Colonic mucosa (tissue), 4 donors: Measurements from ENCODE around the gene DNAJB4. TPM values are rescaled to one million over a fixed set of nuclear protein-coding genes. Genes with fewer than 3 reads are reported as not detected.
"Not testable (repeated sequence)": the region's sequence is repeated elsewhere in the genome, so short reads cannot be mapped to it uniquely, and the experiment has no call there.

Experiments
- DNase-seq: peaks from one replicate; pipeline ENCODE4 v3.0.0-alpha.2; 2020
- H3K27ac ChIP-seq: fragments of 200-600 bp; one replicate; pipeline ENCODE4 v1.8.0; 2021
- H3K27me3 ChIP-seq: fragments of 200-600 bp; one replicate; pipeline ENCODE4 v1.8.0; 2021
- H3K36me3 ChIP-seq: fragments of 200-600 bp; one replicate; pipeline ENCODE4 v1.8.0; 2021
- H3K4me1 ChIP-seq: fragments of 200-600 bp; one replicate; pipeline ENCODE4 v1.8.0; 2021; ENCODE audit warnings: mild to moderate bottlenecking
- H3K4me3 ChIP-seq: fragments of 200-600 bp; one replicate; pipeline ENCODE4 v1.8.0; 2021
- H3K9ac ChIP-seq, 2 donors: one replicate each; pipeline ENCODE4 v1.7.0; 2013; ENCODE audit warnings: control low read depth in 2 of 2, low read depth in 2 of 2, low read length in 2 of 2
- H3K9me3 ChIP-seq: fragments of 200-600 bp; one replicate; pipeline ENCODE4 v1.8.0; 2021
- CTCF ChIP-seq: fragments of 200-600 bp; IDR thresholded peaks from one replicate; pipeline ENCODE4 v1.8.0; 2022; ENCODE audit warnings: antibody characterized with exemption, mild to moderate bottlenecking
- intact Hi-C: fragments of 100-400 bp; cut with DNase I; formaldehyde crosslinking; loops from one replicate; pipeline ENCODE4 v1.14.1; 2022
- total RNA-seq, 2 donors: library from RNA; stranded (reverse); fragmentation: NEBNext Ultra II Directional in 1 of 2; extraction: Animal tissue kit (Norgen Biotek cat#: 25700) in 1 of 2; gene quantifications; one replicate each; pipeline ENCODE4 v1.2.1, GENCODE V29; 2021
- donor health status: healthy.
- donor health status: DM: no; HTN: no; CAD: no.
- donor health status: DM: no; HTN: no; CAD: no.

Gene DNAJB4
- total RNA-seq, 2 donors from 2014 or later = 12.2 to 29.3 TPM

- Histone ChIP-seq H3K27me3 (no peaks in the 10 kb centered on the region), H3K36me3 (no peaks in the 10 kb centered on the region), H3K9ac (no peak overlapping the region), H3K4me1 (no peaks in the 10 kb centered on the region), H3K9me3 (no peaks in the 10 kb centered on the region), H3K27ac (no peak overlapping the region), H3K4me3 (no peak overlapping the region)
- TF ChIP-seq CTCF = no peak
- intact Hi-C loops = loop anchor here (10.0 kb wide), 1 partner anchor 55 kb away; the partner anchor contains the start of gene GIPC2
- DNase-seq = no peak
These were observed 15.0 kb upstream of the DNAJB4 start for GRCh38 chr1:77989744-77990143.

DNA sequence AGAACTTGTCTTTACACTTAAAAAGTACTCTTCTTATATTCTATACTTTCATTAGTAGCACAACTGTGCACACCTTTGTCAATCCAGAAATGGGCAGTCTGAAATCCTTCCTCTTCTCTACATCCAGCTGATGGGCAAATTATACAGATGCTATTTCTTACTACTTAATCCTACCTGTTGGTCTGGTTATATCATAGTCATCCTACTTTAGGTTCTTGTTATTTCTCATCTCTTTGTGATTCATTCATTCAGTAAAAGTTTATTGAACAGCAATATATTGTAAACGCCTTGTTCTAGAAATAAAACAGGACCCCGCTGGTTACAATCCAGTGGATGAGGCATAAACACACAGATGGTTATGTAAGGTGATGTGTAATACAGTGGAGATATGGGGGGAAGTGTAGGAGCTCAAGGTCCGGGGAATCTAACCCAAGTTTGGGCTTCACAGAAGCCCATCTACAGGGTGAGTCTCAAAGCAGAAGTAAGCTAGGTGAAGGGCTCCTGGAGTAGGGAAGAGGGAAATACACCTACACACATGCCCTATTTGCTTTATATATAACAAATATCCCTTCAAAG, 14.0 kb upstream of the DNAJB4 start:
- H3K27ac ChIP-seq = no peak overlapping the region
- H3K4me1 ChIP-seq = no peaks in the 10 kb centered on the region
- intact Hi-C loops = loop anchor here (10.0 kb wide), 1 partner anchor 54 kb away; the partner anchor contains the start of gene GIPC2
- H3K27me3 ChIP-seq = no peaks in the 10 kb centered on the region
- H3K4me3 ChIP-seq = no peak overlapping the region
- H3K9ac ChIP-seq = no peak overlapping the region
- no peak for TF ChIP-seq CTCF
- H3K9me3 ChIP-seq = no peaks in the 10 kb centered on the region
- DNase-seq = no peak
- H3K36me3 ChIP-seq = no peaks in the 10 kb centered on the region

- H3K27ac ChIP-seq = no peak overlapping the region
- no peak for TF ChIP-seq CTCF
- DNase-seq = no peak
- no peak overlapping the region for H3K9ac ChIP-seq
- intact Hi-C loops = loop anchor here (10.0 kb wide), 1 partner anchor 53 kb away; the partner anchor contains the start of gene GIPC2
- H3K9me3 ChIP-seq = no peaks in the 10 kb centered on the region
- no peak overlapping the region for H3K4me3 ChIP-seq
- no peaks in the 10 kb centered on the region for H3K36me3 ChIP-seq
- no peaks in the 10 kb centered on the region for H3K27me3 ChIP-seq
- no peaks in the 10 kb centered on the region for H3K4me1 ChIP-seq
These were observed 13.1 kb upstream of the DNAJB4 start for GRCh38 chr1:77991638-77992037.

- no peak for TF ChIP-seq CTCF
- no peak overlapping the region for H3K4me3 ChIP-seq
- no peaks in the 10 kb centered on the region for H3K36me3 ChIP-seq
- no peak overlapping the region for H3K9ac ChIP-seq
- intact Hi-C loops = loop anchor here (10.0 kb wide), 1 partner anchor 51 kb away; the partner anchor contains the start of gene GIPC2
- no peaks in the 10 kb centered on the region for H3K4me1 ChIP-seq
- no peaks in the 10 kb centered on the region for H3K9me3 ChIP-seq
- no peak overlapping the region for H3K27ac ChIP-seq
- H3K27me3 ChIP-seq = no peaks in the 10 kb centered on the region
- no peak for DNase-seq
These were observed 10.5 kb upstream of the DNAJB4 start for GRCh38 chr1:77994117-77994705.

DNA sequence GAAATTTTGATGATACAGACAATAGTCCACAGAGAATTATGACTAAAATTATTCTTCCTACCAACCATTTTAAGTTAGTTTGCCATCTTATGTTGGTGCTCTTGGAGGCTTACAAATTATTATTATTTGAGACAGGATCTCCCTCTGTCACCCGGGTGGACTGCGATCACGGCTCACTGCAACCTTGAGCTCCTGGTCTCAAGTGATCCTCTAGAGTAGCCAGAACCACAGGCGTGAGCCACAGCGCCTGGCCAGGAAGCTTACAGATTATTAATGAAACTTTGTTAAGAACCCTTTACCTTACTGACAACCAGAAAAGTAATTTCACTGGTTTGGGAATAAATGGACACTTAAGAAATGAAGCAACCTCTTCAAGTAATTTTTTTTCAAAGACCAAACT, 8.0 kb upstream of the DNAJB4 start:
- Histone ChIP-seq H3K27me3 (no peaks in the 10 kb centered on the region), H3K27ac (no peak overlapping the region), H3K9ac (no peak overlapping the region), H3K9me3 (no peaks in the 10 kb centered on the region), H3K4me3 (no peak overlapping the region), H3K4me1 (no peaks in the 10 kb centered on the region), H3K36me3 (no peaks in the 10 kb centered on the region)
- intact Hi-C loops = loop anchor here (10.0 kb wide), 1 partner anchor 48 kb away; the partner anchor contains the start of gene GIPC2
- no peak for TF ChIP-seq CTCF
- DNase-seq = no peak

DNA sequence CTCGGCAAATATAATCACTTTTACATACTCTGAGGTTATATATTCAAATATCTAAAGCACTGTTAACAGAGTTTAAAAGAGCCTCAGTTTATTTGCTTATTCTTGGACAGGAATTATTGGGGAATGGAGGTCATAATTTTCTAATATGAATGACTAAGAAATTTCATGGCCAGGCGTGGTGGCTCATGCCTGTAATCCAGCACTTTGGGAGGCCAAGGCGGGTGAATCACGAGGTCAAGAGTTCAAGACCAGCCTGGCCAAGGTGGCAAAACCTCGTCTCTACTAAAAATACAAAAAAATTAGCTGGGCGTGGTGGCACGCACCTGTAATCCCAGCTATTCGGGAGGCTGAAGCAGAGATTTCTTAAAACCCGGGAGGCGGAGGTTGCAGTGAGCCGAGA, 4.2 kb upstream of the DNAJB4 start:
- H3K9ac ChIP-seq, H3K27me3 ChIP-seq, intact Hi-C loops, DNase-seq, H3K9me3 ChIP-seq, H3K4me3 ChIP-seq, H3K27ac ChIP-seq, H3K36me3 ChIP-seq, H3K4me1 ChIP-seq: not testable (repeated sequence)
